GM12873 (cell line): Measurements from ENCODE around the gene REL.

Source experiments
- CTCF ChIP-seq: IDR thresholded peaks from 2 replicates; pipeline ENCODE4 v1.5.1; 2012; ENCODE audit warnings: low read depth, mild to moderate bottlenecking, moderate library complexity, low read length, control low read depth; ENCODE audit not compliant: insufficient read depth; ENCODE audit errors: missing control alignments

REL gene

GRCh38 chr2:60884800-60885199 lies 3.4 kb downstream of the REL start:
- TF ChIP-seq CTCF = no peak

- no peak for TF ChIP-seq CTCF
Observed at GRCh38 chr2:60885683-60886082, 4.3 kb downstream of the REL start.

- TF ChIP-seq CTCF = no peak
Observed at GRCh38 chr2:60886991-60887390, 5.6 kb downstream of the REL start.

- TF ChIP-seq CTCF = no peak
Observed at GRCh38 chr2:60888853-60889252, 7.5 kb downstream of the REL start.

- TF ChIP-seq CTCF = no peak
Observed at GRCh38 chr2:60890393-60890707, 9.0 kb downstream of the REL start.

- TF ChIP-seq CTCF = no peak
Observed at GRCh38 chr2:60891180-60891579, 9.8 kb downstream of the REL start.

- no peak for TF ChIP-seq CTCF
Observed at GRCh38 chr2:60898567-60898966, 17.2 kb downstream of the REL start.
